ENCODE measurements around the gene PCDH1.

The PCDH1 gene

GRCh38 chr5:141908796-141909195, 30.6 kb upstream of the PCDH1 start:
- DNase-seq (ENCODE audit: insufficient read length, low spot score) (no peak), FAIRE-seq (no peak)
- no peak for TF ChIP-seq CTCF (IDR thresholded peaks at IDR 0.05; ENCODE audit: insufficient read depth, missing control alignments)

DNA sequence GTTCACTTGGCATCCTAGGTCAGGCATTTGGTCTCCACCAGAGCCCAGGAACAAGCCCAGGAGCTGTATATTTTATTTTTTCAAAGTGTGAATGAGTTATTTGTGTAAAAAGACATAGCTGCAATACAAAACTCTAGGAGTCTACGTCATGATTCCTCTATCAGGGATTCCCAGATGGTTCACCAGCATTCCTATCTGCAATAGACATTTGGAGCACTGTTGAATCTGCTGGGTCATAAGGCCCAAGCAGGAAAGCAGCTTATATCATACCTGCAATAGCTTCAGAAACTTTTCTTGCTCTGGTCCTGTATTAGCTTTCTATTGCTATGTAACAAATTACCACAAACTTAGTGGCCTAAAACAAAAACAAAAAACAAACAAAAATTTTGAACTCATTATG, 28.8 kb upstream of the PCDH1 start:
- no peak for TF ChIP-seq CTCF (IDR thresholded peaks at IDR 0.05; ENCODE audit: insufficient read depth, missing control alignments)
- no peak for DNase-seq (ENCODE audit: insufficient read length, low spot score)
- FAIRE-seq: no peak

GRCh38 chr5:141906517-141906916, 28.3 kb upstream of the PCDH1 start:
- no peak for TF ChIP-seq CTCF (IDR thresholded peaks at IDR 0.05; ENCODE audit: insufficient read depth, missing control alignments)
- no peak for DNase-seq (ENCODE audit: insufficient read length, low spot score)
- FAIRE-seq: no peak

DNA sequence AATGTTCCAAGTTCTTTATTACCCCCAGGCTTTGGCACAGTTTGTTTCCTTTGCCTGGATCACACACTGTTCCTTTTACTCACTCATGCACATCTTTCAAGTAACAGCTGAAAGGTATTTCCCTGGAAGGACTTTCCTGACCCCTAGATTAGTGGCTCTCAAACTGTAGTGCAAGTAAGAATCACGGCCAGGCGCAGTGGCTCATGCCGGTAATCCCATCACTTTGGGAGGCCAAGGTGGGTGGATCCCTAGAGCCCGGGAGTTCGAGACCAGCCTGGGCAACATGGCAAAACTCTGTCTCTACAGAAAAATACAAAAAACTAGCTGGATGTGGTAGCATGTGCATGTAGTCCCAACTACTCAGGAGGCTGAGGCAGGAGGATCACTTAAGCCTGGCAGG, 26.3 kb upstream of the PCDH1 start:
- DNase-seq (ENCODE audit: insufficient read length, low spot score) (no peak), FAIRE-seq (no peak)
- no peak for TF ChIP-seq CTCF (IDR thresholded peaks at IDR 0.05; ENCODE audit: insufficient read depth, missing control alignments)

DNA sequence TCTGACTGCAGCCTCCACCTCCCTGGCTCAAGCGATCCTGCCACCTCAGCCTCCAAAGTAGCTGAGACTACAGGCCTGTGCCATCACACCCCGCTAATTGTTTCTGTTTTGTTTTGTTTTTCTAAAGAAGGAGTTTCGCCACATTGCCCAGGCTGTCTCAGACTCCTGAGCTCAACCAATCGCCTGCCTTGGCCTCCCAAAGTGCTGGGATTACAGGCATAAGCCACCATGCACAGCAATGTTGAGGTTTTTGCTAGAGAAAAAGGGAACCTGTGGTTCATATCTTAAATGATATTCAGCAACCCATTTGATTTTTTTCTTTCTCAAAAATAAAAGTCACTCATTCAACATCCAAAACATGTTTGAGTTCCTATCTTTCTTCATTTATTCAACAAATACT, 25.1 kb upstream of the PCDH1 start:
- FAIRE-seq: no peak
- DNase-seq (ENCODE audit: insufficient read length, low spot score): no peak
- no peak for TF ChIP-seq CTCF (IDR thresholded peaks at IDR 0.05; ENCODE audit: insufficient read depth, missing control alignments)

GRCh38 chr5:141902015-141902814, 24.0 kb upstream of the PCDH1 start:
- FAIRE-seq (no peak), DNase-seq (ENCODE audit: insufficient read length, low spot score) (no peak)
- no peak for TF ChIP-seq CTCF (IDR thresholded peaks at IDR 0.05; ENCODE audit: insufficient read depth, missing control alignments)

DNA sequence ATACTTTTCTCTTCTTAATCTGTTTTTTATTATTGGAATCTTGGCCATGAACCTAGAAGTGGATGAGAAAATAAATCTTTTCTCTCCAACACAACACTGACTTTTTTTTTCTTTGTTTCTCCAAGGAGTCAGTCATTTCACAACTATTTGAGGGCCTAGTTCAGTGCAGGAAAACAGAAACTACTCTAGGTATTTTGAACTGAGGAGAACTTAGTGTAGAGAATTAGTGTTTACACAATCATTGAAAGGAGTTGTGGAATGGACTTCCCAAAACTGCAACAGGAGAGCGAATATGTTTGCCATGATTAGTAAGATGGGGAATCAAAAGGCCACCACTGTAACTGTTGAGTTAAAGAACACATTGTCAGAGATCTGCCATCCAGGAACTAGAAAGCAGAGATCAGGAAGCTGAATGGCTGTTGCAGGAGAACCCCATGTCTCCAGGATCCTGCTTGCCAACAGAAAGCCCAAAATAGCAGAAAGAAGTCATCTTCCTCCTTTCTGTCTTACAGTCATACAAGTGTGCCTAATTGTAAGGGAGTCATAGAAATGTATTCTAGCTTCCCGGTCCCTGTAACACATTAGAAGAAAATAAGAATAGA, 20.3 kb upstream of the PCDH1 start:
- FAIRE-seq (no peak), DNase-seq (ENCODE audit: insufficient read length, low spot score) (no peak)
- no peak for TF ChIP-seq CTCF (IDR thresholded peaks at IDR 0.05; ENCODE audit: insufficient read depth, missing control alignments)
